GM12872 (cell line): ENCODE measurements around the gene FREM3.

Source experiments
- CTCF ChIP-seq: IDR thresholded peaks from 3 replicates; pipeline ENCODE4 v1.5.1; 2011; ENCODE audit warnings: low read depth, mild to moderate bottlenecking, low read length, moderate library complexity; ENCODE audit not compliant: insufficient read depth

The FREM3 gene

GRCh38 chr4:143654571-143654970 is 45.9 kb downstream of the FREM3 start:
- TF ChIP-seq CTCF = no peak

- no peak for TF ChIP-seq CTCF
Measured at GRCh38 chr4:143653031-143653430, 47.4 kb downstream of the FREM3 start.

- TF ChIP-seq CTCF = no peak
Measured at GRCh38 chr4:143643399-143643798, 57.1 kb downstream of the FREM3 start.

GRCh38 chr4:143642611-143643010 is 57.9 kb downstream of the FREM3 start:
- TF ChIP-seq CTCF = no peak

GRCh38 chr4:143641361-143641760 is 59.1 kb downstream of the FREM3 start:
- no peak for TF ChIP-seq CTCF

- TF ChIP-seq CTCF = no peak
Measured at GRCh38 chr4:143634763-143635162, 65.7 kb downstream of the FREM3 start.

GRCh38 chr4:143633833-143634232 is 66.6 kb downstream of the FREM3 start:
- TF ChIP-seq CTCF = no peak
